GM19240 (cell line): ENCODE results near the gene NDUFB7.
A peak's percentile ranks its signal among the peaks of the same experiment; 100 is the strongest.
"Not testable (repeated sequence)": the region's sequence is repeated elsewhere in the genome, so short reads cannot be mapped to it uniquely, and the experiment has no call there.

Source experiments
- DNase-seq: peaks from one replicate; pipeline ENCODE4 v3.0.0; 2011; ENCODE audit warnings: low spot score; ENCODE audit not compliant: insufficient read length

The NDUFB7 gene

GRCh38 chr19:14571695-14572490 lies at the start of gene NDUFB7:
NDUFB7 (minus strand) TSS chr19:14572066; CDS start chr19:14572000, 66 bp downstream.
- peak; percentile 68 for DNase-seq

- no peak for DNase-seq
Measured at GRCh38 chr19:14619404-14619803, 47.5 kb upstream of the NDUFB7 start.

- DNase-seq = no peak
Measured at GRCh38 chr19:14616407-14616806, 44.5 kb upstream of the NDUFB7 start.

- DNase-seq = no peak
Measured at GRCh38 chr19:14615623-14616022, 43.8 kb upstream of the NDUFB7 start.

GRCh38 chr19:14614099-14614412 lies 42.2 kb upstream of the NDUFB7 start:
- DNase-seq = no peak

- DNase-seq = not testable (repeated sequence)
Measured at GRCh38 chr19:14613399-14614098, 41.7 kb upstream of the NDUFB7 start.

- no peak for DNase-seq
Measured at GRCh38 chr19:14612657-14613056, 40.8 kb upstream of the NDUFB7 start.

- DNase-seq = not testable (repeated sequence)
Measured at GRCh38 chr19:14612242-14612641, 40.4 kb upstream of the NDUFB7 start.

- no peak for DNase-seq
Measured at GRCh38 chr19:14611051-14611450, 39.2 kb upstream of the NDUFB7 start.

- no peak for DNase-seq
Measured at GRCh38 chr19:14606627-14607026, 34.8 kb upstream of the NDUFB7 start.

GRCh38 chr19:14603990-14604387 lies 32.1 kb upstream of the NDUFB7 start:
- peak; percentile 65 for DNase-seq

- DNase-seq = no peak
Measured at GRCh38 chr19:14599548-14600147, 27.8 kb upstream of the NDUFB7 start.

- no peak for DNase-seq
Measured at GRCh38 chr19:14595558-14595957, 23.7 kb upstream of the NDUFB7 start.

GRCh38 chr19:14589433-14589832 lies 17.6 kb upstream of the NDUFB7 start:
- not testable (repeated sequence) for DNase-seq

- not testable (repeated sequence) for DNase-seq
Measured at GRCh38 chr19:14585187-14585586, 13.3 kb upstream of the NDUFB7 start.

- not testable (repeated sequence) for DNase-seq
Measured at GRCh38 chr19:14584372-14584771, 12.5 kb upstream of the NDUFB7 start.

- DNase-seq = peak; percentile 39
Measured at GRCh38 chr19:14582894-14583340, 11.1 kb upstream of the NDUFB7 start, which contains the start of gene CLEC17A. CLEC17A (plus strand) TSS chr19:14583084; CDS start chr19:14583161, 77 bp downstream.

GRCh38 chr19:14580623-14581237 lies 8.9 kb upstream of the NDUFB7 start:
- DNase-seq = no peak

- DNase-seq = no peak
Measured at GRCh38 chr19:14577885-14578427, 6.1 kb upstream of the NDUFB7 start.

GRCh38 chr19:14577264-14577663 lies 5.4 kb upstream of the NDUFB7 start:
- DNase-seq = no peak

GRCh38 chr19:14576363-14576762 lies 4.5 kb upstream of the NDUFB7 start:
- no peak for DNase-seq
